Measurements from ENCODE around the gene ALDH1A1.

The ALDH1A1 gene

DNA sequence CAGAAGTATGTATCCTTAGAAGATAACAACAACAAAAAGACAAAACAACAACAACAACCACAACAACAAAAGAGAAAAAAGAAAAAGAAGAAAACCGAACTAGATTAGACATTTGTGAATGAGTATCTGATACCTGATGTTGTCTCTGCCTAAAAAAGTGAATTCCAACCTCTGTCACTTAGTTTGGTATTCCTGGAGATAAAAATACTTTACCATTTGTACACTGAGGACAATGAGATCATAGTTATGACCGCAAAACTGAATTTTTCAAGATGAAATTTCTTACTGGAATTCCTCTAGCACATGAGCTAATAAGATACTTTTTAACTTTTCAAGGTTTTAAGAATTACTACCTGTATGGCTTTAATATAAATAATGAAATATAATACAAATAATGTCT, 54.5 kb downstream of the ALDH1A1 start:
- H3K4me3 ChIP-seq (ENCODE audit: low read length) = no peak overlapping the region
- TF ChIP-seq, protein P1, sequence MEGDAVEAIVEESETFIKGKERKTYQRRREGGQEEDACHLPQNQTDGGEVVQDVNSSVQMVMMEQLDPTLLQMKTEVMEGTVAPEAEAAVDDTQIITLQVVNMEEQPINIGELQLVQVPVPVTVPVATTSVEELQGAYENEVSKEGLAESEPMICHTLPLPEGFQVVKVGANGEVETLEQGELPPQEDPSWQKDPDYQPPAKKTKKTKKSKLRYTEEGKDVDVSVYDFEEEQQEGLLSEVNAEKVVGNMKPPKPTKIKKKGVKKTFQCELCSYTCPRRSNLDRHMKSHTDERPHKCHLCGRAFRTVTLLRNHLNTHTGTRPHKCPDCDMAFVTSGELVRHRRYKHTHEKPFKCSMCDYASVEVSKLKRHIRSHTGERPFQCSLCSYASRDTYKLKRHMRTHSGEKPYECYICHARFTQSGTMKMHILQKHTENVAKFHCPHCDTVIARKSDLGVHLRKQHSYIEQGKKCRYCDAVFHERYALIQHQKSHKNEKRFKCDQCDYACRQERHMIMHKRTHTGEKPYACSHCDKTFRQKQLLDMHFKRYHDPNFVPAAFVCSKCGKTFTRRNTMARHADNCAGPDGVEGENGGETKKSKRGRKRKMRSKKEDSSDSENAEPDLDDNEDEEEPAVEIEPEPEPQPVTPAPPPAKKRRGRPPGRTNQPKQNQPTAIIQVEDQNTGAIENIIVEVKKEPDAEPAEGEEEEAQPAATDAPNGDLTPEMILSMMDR (conservative IDR thresholded peaks at IDR 0.05; ENCODE audit: low read length) = no peak
- DNase-seq (ENCODE audit: low read depth) = no peak

DNA sequence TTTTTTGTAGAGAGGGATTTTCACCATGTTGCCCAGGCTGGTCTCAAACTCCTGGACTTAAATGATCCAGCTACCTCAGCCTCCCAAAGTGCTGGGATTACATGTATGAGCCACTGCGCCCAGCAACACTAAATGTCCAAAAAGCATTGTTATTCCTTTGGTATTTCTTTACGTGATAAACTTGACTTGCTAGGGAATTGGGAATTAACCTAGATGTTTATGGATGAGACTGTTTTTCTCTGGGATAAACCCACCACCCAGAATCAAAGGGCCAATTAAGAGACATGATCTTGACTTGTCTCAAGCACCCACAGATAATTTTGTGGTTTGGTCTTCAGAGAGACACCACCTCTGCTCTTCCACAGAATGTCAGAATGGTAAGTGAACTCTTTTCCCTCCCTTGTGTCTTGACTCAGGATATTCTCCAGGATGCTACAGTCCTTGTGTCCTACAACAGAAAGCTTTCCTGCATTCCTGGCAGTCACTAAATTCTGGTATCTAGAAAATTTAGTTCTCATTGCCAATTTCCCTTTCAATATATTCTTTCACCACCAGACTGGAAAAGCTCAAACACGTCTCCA, 55.7 kb downstream of the ALDH1A1 start:
- DNase-seq (ENCODE audit: low read depth) = no peak
- TF ChIP-seq, protein P1 (conservative IDR thresholded peaks at IDR 0.05; ENCODE audit: low read length) = no peak
- no peak overlapping the region for H3K4me3 ChIP-seq (ENCODE audit: low read length)

DNA sequence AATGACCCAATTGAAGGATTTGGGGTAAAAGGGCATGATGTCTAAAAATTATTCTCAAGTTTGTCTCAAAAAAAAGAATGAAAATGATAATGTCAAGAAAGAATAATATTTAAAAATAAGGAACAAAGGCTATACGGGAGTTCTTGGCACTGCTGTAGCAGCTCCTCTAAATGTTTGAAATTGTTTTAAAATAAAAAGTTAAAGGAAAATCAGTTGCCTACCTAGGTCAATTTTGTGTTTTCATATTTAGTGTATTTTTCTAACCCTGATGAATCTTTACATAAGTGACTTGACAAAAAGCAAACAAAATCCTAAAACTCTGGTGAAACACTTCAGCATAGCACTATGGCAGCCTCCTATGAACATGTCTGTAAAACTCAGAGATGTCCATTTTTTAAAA, 56.4 kb downstream of the ALDH1A1 start:
- no peak for DNase-seq (ENCODE audit: low read depth)
- no peak overlapping the region for H3K4me3 ChIP-seq (ENCODE audit: low read length)
- TF ChIP-seq, protein P1 (conservative IDR thresholded peaks at IDR 0.05; ENCODE audit: low read length) = no peak

DNA sequence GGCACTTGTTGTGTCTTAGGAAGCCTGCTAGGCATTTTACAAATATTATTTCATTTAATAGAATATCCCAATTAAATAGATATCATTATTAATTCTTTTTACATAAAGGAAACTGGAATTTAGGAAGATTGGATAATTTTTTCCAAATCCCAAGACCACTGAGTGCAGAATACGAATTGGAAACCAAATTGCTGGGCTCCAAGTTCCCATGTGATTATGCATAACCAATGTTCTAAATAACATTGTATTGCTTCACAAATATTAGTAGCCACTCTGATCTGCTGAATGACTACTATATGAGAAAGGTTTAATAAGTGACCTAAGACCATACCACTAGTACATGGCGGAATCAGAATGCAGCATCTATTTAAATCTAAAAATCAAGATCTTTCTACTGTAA, 57.7 kb downstream of the ALDH1A1 start:
- DNase-seq (ENCODE audit: low read depth) = no peak
- H3K4me3 ChIP-seq (ENCODE audit: low read length) = no peak overlapping the region
- TF ChIP-seq, protein P1 (conservative IDR thresholded peaks at IDR 0.05; ENCODE audit: low read length) = no peak

DNA sequence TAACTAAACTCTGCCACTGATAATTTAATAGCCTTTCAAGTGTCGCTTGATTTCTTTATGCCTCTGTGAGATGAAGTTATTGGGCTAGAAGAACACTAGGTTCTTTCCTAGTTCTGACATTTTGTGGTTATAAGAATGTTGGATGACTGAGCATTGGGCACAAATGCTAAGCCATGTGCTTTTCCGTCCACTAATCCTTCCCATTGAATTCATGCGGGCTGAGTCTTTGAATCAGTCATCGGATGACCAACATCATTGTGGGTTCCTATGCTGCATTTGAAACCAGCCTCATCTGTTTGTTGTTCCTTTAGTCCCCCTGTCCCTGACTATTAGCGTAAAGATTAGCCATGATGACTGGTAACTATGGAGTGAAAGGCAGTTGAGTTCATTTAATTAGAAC, 58.5 kb downstream of the ALDH1A1 start:
- DNase-seq (ENCODE audit: low read depth) = peak; percentile 64
- H3K4me3 ChIP-seq (ENCODE audit: low read length) = no peak overlapping the region
- TF ChIP-seq, protein P1 (conservative IDR thresholded peaks at IDR 0.05; ENCODE audit: low read length) = no peak

DNA sequence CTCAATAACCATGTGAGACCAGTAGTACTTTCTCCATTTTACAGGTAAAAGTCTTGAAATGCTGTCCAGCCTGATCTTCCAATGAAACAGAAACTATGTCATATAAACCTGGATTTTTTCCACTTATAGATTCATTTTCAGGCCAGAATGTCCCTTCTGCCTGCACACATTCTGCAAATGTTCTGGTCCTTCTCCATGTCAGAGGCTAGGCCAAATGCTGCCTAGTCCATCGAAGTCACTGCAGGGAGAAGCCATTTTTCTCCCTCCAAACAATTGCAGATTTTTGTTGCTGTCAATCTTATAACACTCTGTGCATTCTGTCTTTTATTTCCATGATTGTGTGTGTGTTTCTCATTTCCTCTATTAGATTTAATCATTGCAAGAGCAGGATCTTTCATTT, 59.4 kb downstream of the ALDH1A1 start:
- DNase-seq (ENCODE audit: low read depth) = no peak
- TF ChIP-seq, protein P1 (conservative IDR thresholded peaks at IDR 0.05; ENCODE audit: low read length) = no peak
- no peak overlapping the region for H3K4me3 ChIP-seq (ENCODE audit: low read length)

DNA sequence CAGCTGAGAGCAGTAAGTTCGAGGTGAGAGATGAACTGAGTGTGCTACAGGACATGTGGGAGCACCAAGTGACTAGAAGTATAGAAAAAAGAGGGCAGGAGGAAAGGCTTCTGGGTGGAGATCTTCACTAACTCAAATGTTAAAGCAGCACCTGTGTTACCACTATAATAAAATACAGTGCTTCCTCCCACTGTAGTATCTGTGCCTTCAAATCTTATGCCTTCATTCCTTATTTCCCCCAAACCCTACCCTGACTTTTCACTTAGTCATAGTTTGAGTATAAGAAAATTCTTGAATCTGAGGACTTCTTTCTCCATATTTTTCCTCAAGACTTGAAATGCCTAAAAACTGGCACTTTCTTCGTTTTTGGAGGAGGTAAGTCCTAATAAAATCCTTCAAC, 61.8 kb downstream of the ALDH1A1 start:
- TF ChIP-seq, protein P1 (conservative IDR thresholded peaks at IDR 0.05; ENCODE audit: low read length) = no peak
- H3K4me3 ChIP-seq (ENCODE audit: low read length) = no peak overlapping the region
- no peak for DNase-seq (ENCODE audit: low read depth)

Measured in AG10803 (cell line).